IMR-90 (cell line): ENCODE results near the gene POLR1B. TPM values are rescaled to one million over a fixed set of nuclear protein-coding genes. Genes with fewer than 3 reads are reported as not detected.

Experiments used
- ATAC-seq: fragments of 200-7000 bp; cut with Tn5 transposase; 2 replicates; pipeline ENCODE4 v1.9.1; 2020; ENCODE audit warnings: low read depth, mild to moderate bottlenecking, moderate library complexity
- BruUV-seq: library from RNA; stranded (reverse); fragments of 400-500 nt; replicated peaks from 2 replicates; lab custom pipeline; 2021; lab: Mats Ljungman, UMichigan
- CTCF ChIA-PET: fragments of 300-600 bp; formaldehyde crosslinking; extraction: SDS; loops from one replicate; lab custom pipeline; 2021; ENCODE audit warnings: antibody characterized with exemption; lab: Yijun Ruan, JAX
- POLR2A ChIA-PET: fragments of 300-600 bp; sonication (Branson Sonifier 250); formaldehyde crosslinking; loops from one replicate; lab custom pipeline; 2022; ENCODE audit warnings: antibody characterized with exemption; ENCODE audit not compliant: unreplicated experiment; lab: Charles Lee
- DNase-seq: peaks from one replicate; pipeline ENCODE4 v3.0.0; 2013
- H2AFZ ChIP-seq: replicated peaks from 2 replicates; pipeline ENCODE3; 2013; ENCODE audit warnings: low read length, mild to moderate bottlenecking; ENCODE audit not compliant: poor library complexity
- H2AK5ac ChIP-seq: 2 replicates; pipeline ENCODE4 v1.6.1; 2013; ENCODE audit warnings: low read depth, low read length, inconsistent platforms
- H2AK9ac ChIP-seq: replicated peaks from 2 replicates; pipeline ENCODE3; 2013; ENCODE audit warnings: mild to moderate bottlenecking, low read depth, low read length, moderate library complexity; ENCODE audit not compliant: poor library complexity
- H2BK120ac ChIP-seq: 2 replicates; pipeline ENCODE4 v1.6.1; 2013; ENCODE audit warnings: low read depth, low read length, inconsistent platforms
- H2BK15ac ChIP-seq: 3 replicates; pipeline ENCODE4 v1.6.1; 2013; ENCODE audit warnings: low read depth, low read length, inconsistent platforms
- H2BK20ac ChIP-seq: 2 replicates; pipeline ENCODE4 v1.6.1; 2013; ENCODE audit warnings: low read depth, mild to moderate bottlenecking, inconsistent platforms, low read length, moderate library complexity
- H2BK5ac ChIP-seq: 2 replicates; pipeline ENCODE4 v1.6.1; 2013; ENCODE audit warnings: mild to moderate bottlenecking, low read depth, low read length, inconsistent platforms; ENCODE audit not compliant: poor library complexity, severe bottlenecking
- H3K14ac ChIP-seq: replicated peaks from 2 replicates; pipeline ENCODE4 v1.6.1; 2013; ENCODE audit warnings: low read depth, low read length, inconsistent platforms
- H3K18ac ChIP-seq: 2 replicates; pipeline ENCODE4 v1.6.1; 2013; ENCODE audit warnings: low read depth, low read length, control low read depth
- H3K23ac ChIP-seq: 2 replicates; pipeline ENCODE4 v1.6.1; 2013; ENCODE audit warnings: low read depth, low read length, inconsistent platforms
- H3K27ac ChIP-seq: 2 replicates; pipeline ENCODE4 v1.5.1; 2013; ENCODE audit warnings: mild to moderate bottlenecking, control low read depth, low read length; ENCODE audit not compliant: insufficient read depth
- H3K27me3 ChIP-seq: 2 replicates; pipeline ENCODE4 v1.6.1; 2013; ENCODE audit warnings: low read length; ENCODE audit not compliant: control insufficient read depth, insufficient read depth
- H3K36me3 ChIP-seq: 2 replicates; pipeline ENCODE4 v1.6.1; 2013; ENCODE audit warnings: low read length, mixed read lengths; ENCODE audit not compliant: control insufficient read depth, insufficient read depth
- H3K4ac ChIP-seq: 2 replicates; pipeline ENCODE4 v1.6.1; 2013; ENCODE audit warnings: low read depth, low read length, inconsistent platforms
- H3K4me1 ChIP-seq: 2 replicates; pipeline ENCODE4 v1.6.1; 2013; ENCODE audit warnings: low read length, mixed read lengths; ENCODE audit not compliant: control insufficient read depth, insufficient read depth
- H3K4me2 ChIP-seq: 2 replicates; pipeline ENCODE4 v1.6.1; 2013; ENCODE audit warnings: low read depth, mild to moderate bottlenecking, control low read depth, low read length, moderate library complexity
- H3K4me3 ChIP-seq: 2 replicates; pipeline ENCODE4 v1.5.1; 2013; ENCODE audit warnings: low read depth, mild to moderate bottlenecking, control low read depth, low read length, moderate library complexity; ENCODE audit not compliant: insufficient read depth
- H3K56ac ChIP-seq: 2 replicates; pipeline ENCODE4 v1.6.1; 2013; ENCODE audit warnings: low read length, inconsistent platforms; ENCODE audit not compliant: insufficient read depth; ENCODE audit errors: extremely low read depth
- H3K79me1 ChIP-seq, 2 experiments: 2 replicates each; pipeline ENCODE4 v1.6.1; 2013; ENCODE audit warnings: low read length in 2 of 2, inconsistent platforms in 1 of 2, low read depth in 1 of 2
- H3K9ac ChIP-seq: 2 replicates; pipeline ENCODE4 v1.6.1; 2013; ENCODE audit warnings: low read depth, low read length, control low read depth
- H3K9me1 ChIP-seq: 2 replicates; pipeline ENCODE4 v1.6.1; 2013; ENCODE audit warnings: low read length, inconsistent platforms; ENCODE audit not compliant: insufficient read depth
- H3K9me3 ChIP-seq: 2 replicates; pipeline ENCODE4 v1.6.1; 2013; ENCODE audit warnings: low read length; ENCODE audit not compliant: control insufficient read depth, insufficient read depth
- H4K20me1 ChIP-seq: 2 replicates; pipeline ENCODE4 v1.6.1; 2013; ENCODE audit warnings: low read length, inconsistent platforms; ENCODE audit not compliant: insufficient read depth
- H4K5ac ChIP-seq: 2 replicates; pipeline ENCODE4 v1.6.1; 2013; ENCODE audit warnings: mild to moderate bottlenecking, low read depth, low read length, control low read depth
- H4K8ac ChIP-seq, 2 experiments: 2 replicates each; pipeline ENCODE4 v1.6.1; 2013; ENCODE audit warnings: low read depth in 2 of 2, low read length in 2 of 2, control low read depth in 1 of 2, inconsistent platforms in 1 of 2
- H4K91ac ChIP-seq: 2 replicates; pipeline ENCODE4 v1.6.1; 2013; ENCODE audit warnings: low read depth, low read length, inconsistent platforms; ENCODE audit not compliant: insufficient read depth
- CHD1 ChIP-seq: IDR thresholded peaks from 2 replicates; pipeline ENCODE4 v1.6.1; 2012; ENCODE audit warnings: low read depth, low read length, improper control_type of control experiment
- RAD21 ChIP-seq: IDR thresholded peaks from 2 replicates; pipeline ENCODE4 v1.6.1; 2012; ENCODE audit warnings: low read length, improper control_type of control experiment
- RFX5 ChIP-seq: IDR thresholded peaks from 2 replicates; pipeline ENCODE4 v1.8.0; 2012; ENCODE audit warnings: low read depth, mild to moderate bottlenecking, low read length, moderate library complexity
- whole genome bisulfite sequencing, 2 experiments: methylation state at CpG; one replicate each; pipeline versions ENCODE4 v1.1.5 to v1.1.7; 2013; ENCODE audit warnings: missing lambda C conversion rate in 2 of 2; ENCODE audit not compliant: insufficient read length in 1 of 2; ENCODE audit errors: extremely low coverage in 2 of 2; 5-methylcytosine and 5-hydroxymethylcytosine counted together
- dilution Hi-C: fragments of 300-500 bp; cut with HindIII; formaldehyde crosslinking; loops from one replicate; pipeline ENCODE4 v1.14.3; 2018; ENCODE audit warnings: low sequenced_read_pairs; ENCODE audit not compliant: unreplicated experiment
- in situ Hi-C: fragments of 300-500 bp; cut with MboI; formaldehyde crosslinking; loops from 3 replicates; pipeline ENCODE4 v1.14.3; 2019; ENCODE audit warnings: low sequenced_read_pairs, inconsistent platforms, mixed read lengths
- intact Hi-C: fragments of 100-400 bp; cut with micrococcal nuclease; formaldehyde crosslinking; loops from 2 replicates; pipeline ENCODE4 v1.10.0; 2022
- polyA plus RNA-seq, 3 experiments: library from polyadenylated mRNA; depleted of rRNA; stranded (reverse); fragments of >200 nt; gene quantifications; 2 replicates each; pipeline ENCODE4 v1.2.3, GENCODE V29; 2012; ENCODE audit warnings: low replicate concordance in 1 of 3
- total RNA-seq: library from RNA; depleted of rRNA; stranded (reverse); fragments of >200 nt; gene quantifications from 2 replicates; pipeline ENCODE4 v1.2.3, GENCODE V29; 2012

Gene POLR1B
- total and polyA plus RNA-seq, 2 of the 4 experiments (the other 2 are of a cell fraction), result 10.5 to 24.6 TPM

DNA sequence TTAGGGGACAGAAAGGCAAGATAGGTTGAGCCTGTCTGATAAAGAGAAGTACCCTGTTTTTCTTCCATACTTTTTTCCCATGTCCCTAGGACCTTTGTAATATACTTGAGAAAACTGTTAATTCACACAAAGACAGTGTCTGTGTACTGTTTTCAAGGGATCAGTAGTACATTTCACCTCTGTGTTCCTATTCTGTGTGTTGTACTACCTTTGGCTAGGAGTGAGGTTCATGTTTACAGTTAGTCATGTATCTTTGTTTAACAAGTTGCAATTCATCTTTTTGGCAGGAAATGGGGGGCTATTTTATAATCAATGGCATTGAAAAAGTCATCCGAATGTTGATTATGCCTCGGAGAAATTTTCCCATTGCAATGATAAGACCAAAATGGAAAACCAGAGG is 6.7 kb downstream of the POLR1B start:
- no peak overlapping the region for H3K4me2 ChIP-seq
- DNase-seq, result no peak
- intact Hi-C loops, result no loop called here
- H3K36me3 ChIP-seq, result peaks cover 18% of the 10 kb centered on the region
- H3K27ac ChIP-seq, result no peak overlapping the region
- no peaks in the 10 kb centered on the region for H3K9me3 ChIP-seq
- no peak overlapping the region for H3K14ac ChIP-seq
- no peak overlapping the region for H3K23ac ChIP-seq
- in situ Hi-C loops, result no loop called here
- no peak overlapping the region for H3K4ac ChIP-seq
- ChIA-PET POLR2A (no interaction called here), CTCF (no interaction called here)
- no peak overlapping the region for H3K56ac ChIP-seq
- no peak overlapping the region for H2BK20ac ChIP-seq
- H3K4me3 ChIP-seq, result no peak overlapping the region
- 0 out of 2 replicates have a peak, but pooled peaks cover 2% of the 10 kb centered on the region for H3K9me1 ChIP-seq
- H2AK9ac ChIP-seq, result no peak overlapping the region
- BruUV-seq, result no TSS peak
- dilution Hi-C loops, result no loop called here
- H4K91ac ChIP-seq, result no peak overlapping the region
- H2AFZ ChIP-seq, result no peak overlapping the region
- H2BK120ac ChIP-seq, result no peak overlapping the region
- no peak overlapping the region for H4K5ac ChIP-seq
- no peak overlapping the region for H4K8ac ChIP-seq
- H3K18ac ChIP-seq, result no peak overlapping the region
- H4K20me1 ChIP-seq, result no peaks in the 10 kb centered on the region
- no CpG with 5 or more reads among the region's 2 CpGs for WGBS, 2 experiments
- H2AK5ac ChIP-seq, result no peak overlapping the region
- peaks cover 3 to 14% of the 10 kb centered on the region in 2 experiments; a peak in 3 of 4 replicates for H3K79me1 ChIP-seq
- H2BK5ac ChIP-seq, result no peak overlapping the region
- no peak overlapping the region for H3K9ac ChIP-seq
- no peak overlapping the region for H2BK15ac ChIP-seq
- no peaks in the 10 kb centered on the region for H3K4me1 ChIP-seq
- ATAC-seq, result no peak
- TF ChIP-seq RFX5, result no peak
- no peak for TF ChIP-seq RAD21
- no peak for TF ChIP-seq CHD1
- H3K27me3 ChIP-seq, result no peaks in the 10 kb centered on the region
